22Rv1 (cell line): ENCODE data around the gene LCOR.

Source experiments
- H3K27ac ChIP-seq: fragments of 450-650 bp; 2 replicates; pipeline ENCODE4 v1.5.1; 2017
- CTCF ChIP-seq: fragments of 450-650 bp; IDR thresholded peaks from 2 replicates; pipeline ENCODE4 v1.5.1; 2017; ENCODE audit warnings: mild to moderate bottlenecking
- ZFX ChIP-seq: fragments of 450-650 bp; IDR thresholded peaks from 2 replicates; pipeline ENCODE4 v1.6.1; 2017; ENCODE audit warnings: antibody characterized with exemption, borderline replicate concordance

The LCOR gene

DNA sequence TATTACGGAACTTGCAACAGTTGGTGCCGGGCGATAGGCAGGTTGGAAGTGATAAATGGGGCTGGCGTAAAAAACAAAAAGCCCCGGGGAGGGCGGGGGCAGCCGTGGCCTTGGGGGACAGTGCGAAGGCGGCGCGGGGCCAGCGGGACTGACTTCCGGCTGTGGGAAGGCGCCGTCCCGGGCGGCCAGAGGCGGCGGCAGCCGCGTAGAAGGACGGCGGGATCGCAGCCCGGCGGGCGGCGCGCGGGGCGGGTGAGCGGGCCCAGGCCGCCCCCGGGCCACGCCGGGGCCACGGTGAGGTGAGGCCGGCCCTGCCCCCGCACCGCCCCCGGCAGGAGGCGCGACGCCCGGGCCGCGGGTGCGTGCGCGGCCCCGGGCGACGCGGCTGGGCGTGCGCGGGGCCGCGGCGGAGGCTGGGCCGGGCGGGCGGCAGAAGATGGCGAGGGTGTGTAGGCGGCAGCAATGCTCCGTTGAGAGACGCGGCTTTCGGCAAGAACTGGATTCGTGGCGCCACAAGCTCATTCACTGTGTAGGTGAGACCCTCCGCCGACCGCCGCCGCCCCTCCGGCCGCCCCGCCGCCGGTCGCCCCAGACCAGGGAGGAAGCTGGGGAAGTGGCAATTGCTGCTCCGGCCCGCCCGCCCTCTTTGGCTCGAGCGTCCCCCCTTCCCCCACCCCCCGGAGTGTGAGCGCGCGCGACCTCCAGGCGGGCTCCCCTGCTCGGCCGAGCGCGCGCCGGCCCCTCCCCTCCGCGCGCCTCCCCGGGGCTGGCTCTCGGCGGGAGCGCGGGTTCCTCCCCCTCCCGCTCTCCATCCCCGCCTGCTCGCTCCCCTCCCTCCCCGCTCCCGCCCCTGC is at the start of gene LCOR:
Gene LCOR (plus strand): TSS at position 432 of the 854 bp plus-strand sequence. CDS start 116,760 bp downstream, outside the sequence.
- peak within 1 kb of the TSS; percentile 94 for H3K27ac ChIP-seq

DNA sequence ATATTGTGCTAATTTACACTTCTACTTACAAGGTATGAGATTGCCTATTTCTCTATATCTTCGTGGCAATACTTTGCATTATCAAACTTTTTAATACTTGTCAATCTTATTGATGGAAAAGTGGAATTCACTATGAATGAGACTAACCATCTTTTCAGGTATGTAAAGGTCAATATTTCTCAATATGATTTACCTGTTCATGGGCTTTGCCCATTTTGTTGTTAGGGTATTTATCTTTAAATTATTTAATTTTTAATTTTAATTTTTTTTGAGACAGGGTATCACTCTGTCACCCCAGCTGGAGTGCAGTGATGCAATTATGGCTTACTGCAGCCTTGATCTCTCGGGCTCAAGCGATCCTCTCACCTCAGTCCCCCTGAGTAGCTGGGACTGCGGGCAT is 47.8 kb upstream of the LCOR start:
- TF ChIP-seq CTCF = no peak
- H3K27ac ChIP-seq = no peak overlapping the region

More for the DNA sequence above, at the start of gene LCOR:
- TF ChIP-seq CTCF = peak; percentile 21
- no peak for TF ChIP-seq ZFX

DNA sequence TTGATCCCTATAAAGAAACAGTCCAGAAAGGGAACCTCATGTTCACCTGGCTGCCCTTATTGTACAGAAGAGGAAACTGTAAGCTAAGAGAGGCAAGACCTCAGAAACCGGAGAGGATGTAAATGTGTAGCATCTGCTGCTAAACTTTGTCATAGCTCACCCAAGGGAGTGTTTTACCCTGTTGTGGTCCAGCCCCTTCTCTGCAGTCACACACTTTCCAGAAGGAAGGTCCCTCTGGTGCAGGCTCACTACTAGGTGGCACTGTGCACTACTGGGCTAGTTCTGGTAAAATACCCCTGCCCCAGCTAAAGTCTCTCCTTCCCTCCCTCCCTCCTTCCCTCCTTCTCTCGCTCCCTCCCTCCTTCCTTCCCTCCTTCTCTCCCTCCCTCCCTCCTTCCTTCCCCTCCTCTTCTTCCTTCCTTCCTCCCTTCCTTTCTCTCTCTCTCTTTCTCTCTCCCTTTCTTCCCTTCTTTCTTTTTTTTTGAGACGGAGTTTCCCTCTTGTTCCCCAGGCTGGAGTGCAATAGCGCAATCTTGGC is 42.5 kb upstream of the LCOR start:
- no peak for TF ChIP-seq CTCF
- H3K27ac ChIP-seq = no peak overlapping the region

DNA sequence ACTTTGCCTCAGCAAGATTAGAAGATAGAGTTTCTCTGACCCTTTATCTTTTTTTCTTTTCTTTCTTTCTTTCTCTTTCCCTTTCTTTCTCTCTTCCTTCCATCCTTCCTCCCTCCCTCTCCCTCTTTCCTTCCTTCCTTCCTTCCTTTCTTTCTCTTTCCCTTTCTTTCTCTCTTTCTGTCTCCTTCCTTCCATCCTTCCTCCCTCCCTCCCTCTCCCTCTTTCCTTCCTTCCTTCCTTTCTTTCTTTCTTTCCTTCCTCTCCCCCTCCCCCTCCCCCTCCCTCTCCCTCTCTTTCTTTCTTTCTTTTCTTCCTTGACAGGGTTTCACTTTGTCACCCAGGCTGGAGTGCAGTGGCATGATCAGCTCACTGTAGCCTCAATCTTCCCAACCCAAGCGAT is 40.2 kb upstream of the LCOR start:
- no peak overlapping the region for H3K27ac ChIP-seq
- TF ChIP-seq ZFX (no peak), CTCF (no peak)

GRCh38 chr10:96794836-96795733 is 37.0 kb upstream of the LCOR start:
- no peak overlapping the region for H3K27ac ChIP-seq
- TF ChIP-seq CTCF (no peak), ZFX (no peak)

DNA sequence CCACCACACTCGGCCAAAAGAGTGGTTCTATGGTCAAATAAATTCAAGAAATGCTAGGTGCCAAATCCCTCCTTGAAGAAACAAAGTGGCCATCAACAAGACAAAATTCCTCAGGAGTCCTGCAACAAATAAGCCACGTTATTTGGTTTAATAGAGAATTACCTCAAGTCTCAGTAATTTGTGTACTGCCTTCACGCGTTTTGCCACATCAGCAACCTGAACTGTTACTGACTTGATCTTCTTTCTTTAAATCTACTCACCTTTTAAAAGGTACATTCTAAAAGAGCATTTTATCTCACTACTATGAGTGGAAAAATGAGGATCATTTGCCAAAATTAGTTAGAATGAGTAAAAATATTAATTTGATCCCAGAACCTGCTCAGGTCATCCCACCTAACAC is 34.6 kb upstream of the LCOR start:
- no peak overlapping the region for H3K27ac ChIP-seq
- TF ChIP-seq CTCF (no peak), ZFX (no peak)

GRCh38 chr10:96803288-96803664 is 28.8 kb upstream of the LCOR start:
- no peak overlapping the region for H3K27ac ChIP-seq
- TF ChIP-seq CTCF (no peak), ZFX (no peak)
